Tibial nerve (tissue), 4 donors: ENCODE measurements around the gene CD47.

ENCODE experiments used
- CTCF ChIP-seq, 5 experiments: fragments of 200-600 bp in 3 of 5; fragments of 450-650 bp in 2 of 5; sonication (generic) in 3 of 5; IDR thresholded peaks; one replicate each; pipeline ENCODE4 v1.5.1; 2016 to 2019; ENCODE audit warnings: antibody characterized with exemption in 5 of 5, mild to moderate bottlenecking in 3 of 5, moderate library complexity in 2 of 5
- EP300 ChIP-seq, 2 donors: sonication (generic); formaldehyde crosslinking; IDR thresholded peaks; one replicate each; pipeline ENCODE4 v1.6.1; 2017; ENCODE audit warnings: antibody characterized with exemption in 2 of 2, mild to moderate bottlenecking in 1 of 2

GRCh38 chr3:108001457-108001856, 89.4 kb downstream of the CD47 start:
- TF ChIP-seq CTCF (IDR thresholded peaks at IDR 0.05) (no peak), EP300 (IDR thresholded peaks at IDR 0.05) (no peak)
